Measurements from ENCODE around the gene MNT.

MNT gene

GRCh38 chr17:2369039-2369438, 31.8 kb downstream of the MNT start:
- no peak overlapping the region for H3K4me3 ChIP-seq (replicated peaks; ENCODE audit: low read depth, low read length)
- DNase-seq (ENCODE audit: low read depth) = peak; percentile 66
- TF ChIP-seq CTCF (IDR thresholded peaks at IDR 0.05; ENCODE audit: low read length, missing control alignments) = no peak

GRCh38 chr17:2368359-2368758, 32.5 kb downstream of the MNT start:
- no peak for TF ChIP-seq CTCF (IDR thresholded peaks at IDR 0.05; ENCODE audit: low read length, missing control alignments)
- DNase-seq (ENCODE audit: low read depth) = no peak
- no peak overlapping the region for H3K4me3 ChIP-seq (replicated peaks; ENCODE audit: low read depth, low read length)

GRCh38 chr17:2366747-2367494, 33.9 kb downstream of the MNT start:
- peak; percentile 26 for DNase-seq (ENCODE audit: low read depth)
- TF ChIP-seq CTCF (IDR thresholded peaks at IDR 0.05; ENCODE audit: low read length, missing control alignments) = peak; percentile 37
- H3K4me3 ChIP-seq (replicated peaks; ENCODE audit: low read depth, low read length) = no peak overlapping the region

GRCh38 chr17:2365132-2365531, 35.7 kb downstream of the MNT start:
- DNase-seq (ENCODE audit: low read depth) = no peak
- H3K4me3 ChIP-seq (replicated peaks; ENCODE audit: low read depth, low read length) = no peak overlapping the region
- no peak for TF ChIP-seq CTCF (IDR thresholded peaks at IDR 0.05; ENCODE audit: low read length, missing control alignments)

GRCh38 chr17:2364763-2365116, 36.1 kb downstream of the MNT start:
- no peak for TF ChIP-seq CTCF (IDR thresholded peaks at IDR 0.05; ENCODE audit: low read length, missing control alignments)
- H3K4me3 ChIP-seq (replicated peaks; ENCODE audit: low read depth, low read length) = no peak overlapping the region
- DNase-seq (ENCODE audit: low read depth) = no peak

GRCh38 chr17:2363851-2364762, 36.8 kb downstream of the MNT start:
- no peak for DNase-seq (ENCODE audit: low read depth)
- H3K4me3 ChIP-seq (replicated peaks; ENCODE audit: low read depth, low read length) = no peak overlapping the region
- no peak for TF ChIP-seq CTCF (IDR thresholded peaks at IDR 0.05; ENCODE audit: low read length, missing control alignments)
